GM06990 (cell line): ENCODE measurements around the gene FUT3.

ENCODE experiments used
- DNase-seq: peaks from one replicate; pipeline ENCODE4 v3.0.0-alpha.2; 2011; ENCODE audit not compliant: insufficient read length; ENCODE audit errors: extremely low read depth
- H3K27me3 ChIP-seq: replicated peaks from 2 replicates; pipeline ENCODE4 v1.6.0; 2011; ENCODE audit warnings: low read length; ENCODE audit not compliant: control insufficient read depth, insufficient read depth
- H3K36me3 ChIP-seq: 2 replicates; pipeline ENCODE4 v1.5.1; 2011; ENCODE audit warnings: low read length; ENCODE audit not compliant: control insufficient read depth, insufficient read depth
- H3K4me3 ChIP-seq: replicated peaks from 2 replicates; pipeline ENCODE4 v1.5.1; 2011; ENCODE audit warnings: low read depth, mild to moderate bottlenecking, control low read depth, low read length
- TF ChIP-seq, protein P1 (sequence below): IDR thresholded peaks from 2 replicates; pipeline ENCODE4 v1.5.1; 2011; ENCODE audit warnings: low read length, control low read depth, mild to moderate bottlenecking, inconsistent platforms; ENCODE audit not compliant: insufficient read depth, poor library complexity, severe bottlenecking

The FUT3 gene

DNA sequence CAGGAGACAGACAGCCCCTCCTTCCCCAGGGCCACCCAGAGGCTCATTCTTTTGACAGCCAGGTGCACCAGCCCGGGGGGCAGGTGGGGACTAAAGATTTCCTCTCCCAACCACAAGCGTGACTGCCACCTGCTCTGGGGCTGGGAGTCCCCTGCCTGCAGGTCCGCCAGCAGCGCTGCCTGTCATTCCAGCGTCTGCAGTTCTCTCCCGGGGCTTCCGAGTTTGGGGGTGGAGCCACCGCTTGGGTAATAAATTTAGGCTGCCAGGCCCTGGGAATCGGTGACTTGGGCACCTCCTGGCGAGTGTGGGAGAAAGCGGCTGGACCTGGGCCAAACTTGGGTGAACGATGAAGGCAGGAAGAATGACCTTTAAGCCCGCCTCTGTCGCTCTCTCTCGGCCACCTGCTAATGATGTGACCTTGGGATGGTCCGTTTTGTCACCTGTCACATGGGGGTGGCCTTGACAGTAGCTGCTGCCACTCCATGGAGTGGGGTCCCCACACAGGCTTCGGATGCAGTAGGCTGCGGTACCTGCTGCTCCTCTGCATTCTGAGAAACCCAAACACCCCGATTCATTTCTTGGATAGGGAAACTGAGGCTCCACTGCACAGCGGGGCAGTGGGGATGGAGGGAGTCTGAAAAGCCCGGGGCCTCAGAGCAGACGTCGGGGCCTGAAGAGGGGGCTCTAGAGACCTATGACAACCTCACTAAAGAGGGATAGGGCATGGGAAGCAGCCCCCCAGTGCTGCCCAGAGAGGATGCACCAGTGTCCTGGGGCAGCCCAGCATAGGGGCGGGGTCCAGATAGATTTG lies 24.5 kb downstream of the FUT3 start:
- TF ChIP-seq, protein P1, sequence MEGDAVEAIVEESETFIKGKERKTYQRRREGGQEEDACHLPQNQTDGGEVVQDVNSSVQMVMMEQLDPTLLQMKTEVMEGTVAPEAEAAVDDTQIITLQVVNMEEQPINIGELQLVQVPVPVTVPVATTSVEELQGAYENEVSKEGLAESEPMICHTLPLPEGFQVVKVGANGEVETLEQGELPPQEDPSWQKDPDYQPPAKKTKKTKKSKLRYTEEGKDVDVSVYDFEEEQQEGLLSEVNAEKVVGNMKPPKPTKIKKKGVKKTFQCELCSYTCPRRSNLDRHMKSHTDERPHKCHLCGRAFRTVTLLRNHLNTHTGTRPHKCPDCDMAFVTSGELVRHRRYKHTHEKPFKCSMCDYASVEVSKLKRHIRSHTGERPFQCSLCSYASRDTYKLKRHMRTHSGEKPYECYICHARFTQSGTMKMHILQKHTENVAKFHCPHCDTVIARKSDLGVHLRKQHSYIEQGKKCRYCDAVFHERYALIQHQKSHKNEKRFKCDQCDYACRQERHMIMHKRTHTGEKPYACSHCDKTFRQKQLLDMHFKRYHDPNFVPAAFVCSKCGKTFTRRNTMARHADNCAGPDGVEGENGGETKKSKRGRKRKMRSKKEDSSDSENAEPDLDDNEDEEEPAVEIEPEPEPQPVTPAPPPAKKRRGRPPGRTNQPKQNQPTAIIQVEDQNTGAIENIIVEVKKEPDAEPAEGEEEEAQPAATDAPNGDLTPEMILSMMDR: no peak
- Histone ChIP-seq H3K27me3 (no peaks in the 10 kb centered on the region), H3K4me3 (no peak overlapping the region), H3K36me3 (no peaks in the 10 kb centered on the region)
- DNase-seq: peak; percentile 47

GRCh38 chr19:5825178-5825577 lies 26.1 kb downstream of the FUT3 start:
- H3K4me3 ChIP-seq: no peak overlapping the region
- no peaks in the 10 kb centered on the region for H3K27me3 ChIP-seq
- TF ChIP-seq, protein P1: no peak
- H3K36me3 ChIP-seq: no peaks in the 10 kb centered on the region
- no peak for DNase-seq

GRCh38 chr19:5824751-5825150 lies 26.5 kb downstream of the FUT3 start:
- no peaks in the 10 kb centered on the region for H3K36me3 ChIP-seq
- H3K4me3 ChIP-seq: no peak overlapping the region
- no peaks in the 10 kb centered on the region for H3K27me3 ChIP-seq
- TF ChIP-seq, protein P1: no peak
- DNase-seq: no peak

- TF ChIP-seq, protein P1: no peak
- Histone ChIP-seq H3K4me3 (no peak overlapping the region), H3K36me3 (no peaks in the 10 kb centered on the region), H3K27me3 (no peaks in the 10 kb centered on the region)
- DNase-seq: no peak
Measured at GRCh38 chr19:5823579-5824281, 27.5 kb downstream of the FUT3 start.

DNA sequence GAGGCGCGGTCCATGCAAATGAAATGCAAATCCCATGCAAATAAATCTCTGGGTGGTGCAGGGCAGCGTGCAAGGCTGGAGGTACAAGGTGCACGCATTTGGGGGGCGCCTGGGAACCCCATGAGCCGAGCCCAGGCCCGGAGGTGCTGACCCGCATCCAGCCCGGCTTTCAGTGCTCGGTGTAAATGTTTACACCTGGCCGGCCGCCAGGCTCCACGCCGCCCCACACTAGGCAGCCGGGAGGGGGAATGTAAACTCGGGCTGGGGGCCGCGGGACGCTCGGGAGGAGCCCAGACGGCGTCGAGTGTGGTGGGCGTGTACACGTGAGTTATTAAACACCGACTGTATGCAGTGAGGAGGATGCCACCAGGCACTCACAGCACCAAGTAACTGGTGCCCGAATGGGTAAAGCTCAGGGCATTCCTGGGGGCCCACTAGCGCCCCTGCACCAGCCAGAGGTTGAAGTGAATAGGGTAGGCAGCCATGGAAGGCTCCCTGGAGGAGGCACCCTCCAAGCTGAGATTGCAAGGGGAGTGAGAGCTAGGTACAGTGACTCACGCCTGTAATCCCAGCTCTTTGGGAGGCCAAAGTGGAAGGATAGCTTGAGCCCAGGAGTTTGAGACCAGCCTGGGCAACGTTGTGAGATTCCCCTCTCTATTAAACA lies 28.9 kb downstream of the FUT3 start:
- no peaks in the 10 kb centered on the region for H3K27me3 ChIP-seq
- DNase-seq: no peak
- H3K4me3 ChIP-seq: no peak overlapping the region
- no peaks in the 10 kb centered on the region for H3K36me3 ChIP-seq
- TF ChIP-seq, protein P1: no peak
